Raji (cell line): ENCODE results near the gene TCFL5.

ENCODE experiments used
- POLR2A ChIP-seq: IDR thresholded peaks from 2 replicates; pipeline ENCODE4 v1.6.1; 2011; ENCODE audit warnings: low read depth, low read length, control low read depth; ENCODE audit not compliant: insufficient read depth

Gene TCFL5

DNA sequence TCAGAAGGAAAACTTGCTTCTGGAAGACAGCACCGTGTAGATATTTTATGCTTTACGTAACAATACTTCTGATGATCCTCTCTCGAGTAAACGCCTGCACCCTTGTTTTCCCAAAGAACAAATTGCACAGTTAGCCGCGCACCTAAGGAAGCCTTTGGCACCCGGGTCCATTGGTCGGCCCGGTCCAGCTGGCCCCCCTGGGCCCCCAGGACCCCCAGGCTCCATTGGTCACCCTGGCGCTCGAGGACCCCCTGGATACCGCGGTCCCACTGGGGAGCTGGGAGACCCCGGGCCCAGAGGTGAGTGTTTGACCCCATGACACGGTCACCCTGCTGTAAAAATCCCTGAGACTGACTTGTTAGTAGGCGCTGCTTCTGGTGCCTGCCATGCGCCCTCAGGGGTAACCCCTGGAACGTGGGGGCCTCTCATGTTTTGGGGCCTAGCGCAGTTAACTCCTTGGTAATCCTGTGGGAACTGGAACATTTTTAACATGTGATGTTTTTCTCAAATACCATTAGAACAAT, 24.6 kb downstream of the TCFL5 start:
- no peak for TF ChIP-seq POLR2A

DNA sequence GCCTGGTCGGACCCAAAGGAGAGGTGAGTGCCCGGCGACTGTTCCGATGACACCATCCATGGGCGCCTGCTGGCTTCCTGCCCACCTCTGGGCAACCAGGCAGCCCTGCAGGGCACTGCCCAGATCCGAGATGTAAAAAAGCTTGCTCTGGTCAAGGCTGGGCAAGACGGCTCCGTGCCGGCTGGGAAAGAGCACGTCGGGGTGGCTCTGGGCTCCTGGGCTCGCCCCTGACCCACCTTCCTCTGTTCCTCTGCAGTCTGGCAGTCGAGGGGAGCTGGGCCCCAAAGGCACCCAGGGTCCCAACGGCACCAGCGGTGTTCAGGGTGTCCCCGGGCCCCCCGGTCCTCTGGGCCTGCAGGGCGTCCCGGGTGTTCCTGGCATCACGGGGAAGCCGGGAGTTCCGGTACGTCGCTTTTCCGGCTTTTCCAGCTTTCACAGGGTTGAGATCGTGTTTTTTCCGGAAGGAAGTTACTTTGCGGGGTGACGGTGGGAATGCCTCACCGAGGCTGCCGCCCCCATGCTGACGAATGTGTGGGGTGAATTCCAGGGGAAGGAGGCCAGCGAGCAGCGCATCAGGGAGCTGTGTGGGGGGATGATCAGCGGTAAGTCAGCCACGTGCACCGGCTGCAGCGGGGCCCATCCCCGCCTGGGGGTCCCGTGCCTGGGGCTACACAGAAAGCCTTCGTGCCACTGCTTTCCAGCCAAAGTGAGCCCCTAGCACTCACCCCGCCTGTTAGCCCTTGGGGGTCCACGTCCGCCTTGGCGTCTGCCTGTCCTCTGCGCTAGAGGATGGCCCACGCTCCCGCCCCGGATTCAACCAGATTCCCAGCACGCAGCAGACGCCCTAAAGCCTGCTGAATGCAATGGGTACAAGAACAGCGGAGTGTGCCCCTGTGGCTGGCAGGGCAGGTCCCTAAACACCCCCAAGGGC, 25.4 kb downstream of the TCFL5 start:
- no peak for TF ChIP-seq POLR2A

DNA sequence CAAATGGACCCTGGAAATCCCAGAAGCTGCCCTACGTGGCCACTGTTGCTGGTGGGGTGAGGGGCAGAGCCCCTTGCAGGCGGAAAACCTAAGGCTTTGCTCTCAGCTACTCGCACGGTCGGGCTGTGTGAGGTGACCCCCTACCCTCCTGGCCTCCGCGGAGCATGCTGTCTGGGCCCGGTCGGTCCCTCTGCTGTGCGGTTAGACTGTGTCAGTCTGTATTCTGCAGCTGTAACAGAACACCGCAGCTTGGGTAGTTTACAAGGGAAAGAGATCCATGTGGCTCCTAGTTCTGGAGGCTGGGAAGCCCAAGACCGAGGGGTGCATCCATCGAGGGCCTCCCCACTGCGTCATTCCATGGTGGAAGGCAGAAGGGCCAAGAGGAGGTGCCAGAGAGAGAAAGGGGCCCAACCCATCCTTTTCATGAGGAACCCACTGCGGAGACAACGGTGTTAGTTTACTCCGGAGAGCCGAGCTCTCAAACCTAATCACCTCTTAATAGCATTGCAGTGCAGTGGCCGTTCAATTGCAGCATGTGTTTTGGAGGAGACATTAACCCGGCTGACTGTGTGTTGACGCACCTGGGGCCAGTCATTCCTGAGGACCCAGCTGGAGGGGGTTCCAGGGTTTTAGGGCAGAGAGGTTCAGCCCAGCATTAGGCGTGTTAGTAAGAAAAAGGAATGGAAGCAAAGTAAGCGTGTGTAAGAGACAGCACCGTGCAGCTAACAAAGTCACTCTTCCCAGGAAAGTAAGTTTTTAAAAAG, 26.5 kb downstream of the TCFL5 start:
- no peak for TF ChIP-seq POLR2A

DNA sequence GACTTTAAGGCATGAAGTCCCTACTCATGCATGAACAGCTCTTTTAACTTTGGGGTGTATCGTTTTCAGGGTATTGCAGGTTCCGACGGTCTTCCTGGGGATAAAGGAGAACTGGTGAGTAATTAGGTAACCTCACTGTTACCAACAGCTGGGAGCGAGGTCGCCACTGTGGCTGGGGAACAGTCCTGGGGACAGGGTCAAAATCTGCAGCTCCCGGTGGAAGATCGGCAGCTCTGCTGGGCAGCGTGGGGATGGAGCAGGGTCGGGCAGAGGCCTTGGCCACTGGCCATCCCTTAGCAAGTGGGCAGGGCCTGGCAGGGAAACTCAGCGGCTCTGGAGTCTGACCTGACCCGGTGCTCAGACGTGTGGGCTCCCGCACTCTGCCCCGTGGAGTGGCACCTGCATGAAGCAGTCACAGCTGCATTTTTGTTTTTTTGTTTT, 28.7 kb downstream of the TCFL5 start:
- TF ChIP-seq POLR2A = no peak

DNA sequence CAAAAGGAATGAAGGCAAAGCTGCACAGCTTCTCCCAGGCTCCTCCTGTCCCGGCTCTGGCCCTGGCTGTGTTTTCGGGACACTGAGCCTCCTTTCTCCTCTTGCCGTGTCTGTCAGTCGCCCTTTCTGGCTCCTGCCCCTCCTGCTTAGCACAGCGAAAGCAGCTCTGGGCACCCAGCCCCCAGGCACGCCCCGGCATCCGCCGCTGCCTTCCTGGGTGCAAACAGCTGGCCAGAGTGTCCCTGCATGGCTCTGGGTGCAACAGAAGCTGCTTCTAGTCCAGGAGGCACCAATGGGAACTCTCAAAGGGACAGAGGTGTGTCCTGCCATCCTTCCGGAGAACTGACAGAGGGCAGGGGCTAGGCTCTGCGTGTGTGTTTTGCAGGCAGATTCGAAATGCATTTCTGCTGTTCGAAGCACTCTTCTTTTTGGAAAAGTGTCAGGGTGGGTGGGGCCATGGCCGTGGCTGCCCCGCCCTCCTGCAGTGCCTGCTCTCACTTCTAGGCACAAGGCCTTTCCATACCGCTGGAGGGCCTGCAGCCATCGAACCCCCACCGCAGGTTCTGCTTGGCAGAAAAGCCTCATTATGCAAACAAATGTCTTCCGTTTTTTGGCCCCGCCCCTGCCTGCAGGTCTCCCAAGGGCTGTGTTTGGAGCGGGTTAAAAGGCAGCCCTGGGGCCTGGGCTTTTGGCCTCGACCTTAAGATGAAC, 29.3 kb downstream of the TCFL5 start:
- TF ChIP-seq POLR2A = no peak

DNA sequence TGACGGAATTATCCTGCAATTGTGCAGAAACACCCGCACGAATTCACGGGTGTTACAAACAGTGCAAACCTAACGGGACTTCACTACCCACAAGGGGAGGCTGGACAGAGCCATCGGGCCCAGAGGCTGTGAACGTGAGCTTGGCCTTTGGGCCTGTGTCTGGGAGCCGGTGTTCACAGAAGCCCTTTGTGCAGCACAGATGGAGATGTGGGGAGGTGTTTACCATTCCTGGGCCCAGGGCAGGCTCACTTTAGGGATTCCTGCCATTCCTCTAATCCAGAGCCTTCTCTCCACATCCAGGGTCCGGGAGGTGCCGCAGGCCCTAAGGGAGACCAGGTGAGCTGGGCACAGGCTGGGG, 29.8 kb downstream of the TCFL5 start:
- TF ChIP-seq POLR2A = no peak

DNA sequence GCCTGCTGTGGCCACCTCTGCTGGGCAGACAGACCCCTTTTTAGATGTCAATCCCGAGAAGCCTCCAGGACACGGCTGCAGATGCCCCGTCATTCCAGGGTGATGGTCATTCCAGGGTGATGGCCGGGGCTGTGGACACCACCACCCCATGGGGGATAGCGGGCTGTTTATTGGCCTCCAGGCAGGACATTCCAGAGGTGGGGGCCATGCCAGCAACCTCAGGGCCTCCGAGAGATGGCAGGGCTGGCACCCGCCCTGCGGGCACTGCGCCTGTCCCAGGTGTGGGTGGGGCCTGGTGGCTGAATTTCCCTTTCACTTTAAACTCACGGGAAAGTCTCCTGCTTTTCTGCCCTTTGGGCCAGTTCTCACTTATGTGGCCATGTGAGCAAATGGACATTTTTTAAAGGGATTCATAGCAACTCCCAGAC, 30.2 kb downstream of the TCFL5 start:
- TF ChIP-seq POLR2A = no peak

DNA sequence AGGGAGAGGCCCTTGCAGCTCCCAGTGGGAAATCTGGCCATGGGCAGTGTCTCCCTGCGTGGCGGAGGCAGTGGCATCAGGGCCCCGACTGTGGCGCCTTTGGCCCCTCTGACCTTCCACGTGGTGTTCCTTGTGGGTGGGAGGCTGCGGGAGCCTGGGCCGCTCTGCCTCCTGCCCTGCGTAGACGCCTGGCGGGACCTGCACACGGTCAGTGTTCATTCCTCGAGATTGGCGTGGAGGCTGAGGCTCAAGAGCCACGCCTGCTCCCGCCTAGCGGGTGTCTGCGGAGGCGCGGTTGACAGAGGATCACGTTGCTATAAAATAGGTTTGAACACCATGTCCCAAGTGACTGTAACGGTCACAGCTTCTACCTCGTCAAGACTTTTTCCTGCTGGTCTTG, 30.8 kb downstream of the TCFL5 start:
- no peak for TF ChIP-seq POLR2A

DNA sequence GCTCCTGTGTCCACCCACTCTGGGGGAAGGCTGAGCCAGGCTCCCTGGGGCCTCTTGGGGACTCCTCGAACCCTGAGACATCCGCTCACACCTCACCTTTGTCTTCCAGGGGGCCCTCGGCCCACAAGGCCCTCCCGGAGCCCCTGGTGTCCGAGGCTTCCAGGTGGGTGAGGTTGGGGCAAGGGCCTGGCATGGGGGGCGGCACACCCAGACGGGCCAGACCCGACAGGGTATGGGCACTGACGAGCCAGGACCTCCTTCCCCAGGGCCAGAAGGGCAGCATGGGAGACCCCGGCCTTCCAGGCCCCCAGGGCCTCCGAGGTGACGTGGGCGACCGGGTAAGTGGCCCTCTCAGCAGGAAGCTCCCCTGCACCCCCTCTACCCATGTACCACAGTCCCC, 31.4 kb downstream of the TCFL5 start:
- TF ChIP-seq POLR2A = no peak

DNA sequence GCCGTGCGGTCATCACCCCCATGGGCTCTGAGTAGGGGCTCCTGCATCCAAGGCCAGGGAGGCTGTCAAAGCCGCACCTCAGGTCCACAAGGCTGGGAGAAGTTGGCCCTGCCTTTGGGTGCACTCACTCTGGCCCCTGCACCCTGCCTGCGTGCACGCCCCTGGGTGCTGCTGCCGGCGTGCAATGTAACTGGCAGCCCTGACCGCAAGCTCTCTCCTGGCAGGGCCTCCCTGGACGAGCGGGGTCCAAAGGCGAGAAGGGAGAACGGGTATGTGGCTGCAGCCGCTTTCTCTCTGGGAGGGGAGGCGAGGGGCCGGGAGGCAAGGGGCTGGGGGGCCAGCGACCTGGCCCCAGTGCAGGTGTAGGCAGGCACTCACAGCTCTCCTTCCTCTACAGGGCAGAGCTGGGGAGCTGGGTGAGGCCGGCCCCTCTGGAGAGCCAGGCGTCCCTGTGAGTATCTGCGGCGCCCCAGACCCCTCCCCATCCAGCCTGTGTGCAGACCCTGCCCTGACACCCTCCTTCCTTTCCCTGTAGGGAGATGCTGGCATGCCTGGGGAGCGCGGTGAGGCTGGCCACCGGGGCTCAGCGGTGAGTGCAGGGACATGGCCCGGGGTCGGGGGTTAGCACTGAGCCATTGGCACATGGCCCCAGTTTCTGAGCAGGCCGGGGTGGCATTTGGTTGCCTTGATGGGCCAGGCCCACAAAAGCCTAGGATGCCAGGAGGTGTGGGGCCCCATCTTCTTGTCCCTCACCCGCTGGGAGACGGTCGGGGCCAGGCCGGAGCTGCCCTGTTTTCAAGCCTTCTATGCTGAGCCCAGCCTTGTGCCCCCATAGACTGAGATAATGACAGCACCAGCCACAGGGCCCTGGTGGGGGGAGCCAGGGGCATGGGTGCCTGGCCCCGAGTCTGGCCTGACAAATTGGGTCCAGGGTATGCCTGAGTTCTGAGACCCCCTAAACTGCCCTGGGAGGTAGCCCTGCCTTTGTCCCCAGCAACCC, 32.1 kb downstream of the TCFL5 start:
- no peak for TF ChIP-seq POLR2A

DNA sequence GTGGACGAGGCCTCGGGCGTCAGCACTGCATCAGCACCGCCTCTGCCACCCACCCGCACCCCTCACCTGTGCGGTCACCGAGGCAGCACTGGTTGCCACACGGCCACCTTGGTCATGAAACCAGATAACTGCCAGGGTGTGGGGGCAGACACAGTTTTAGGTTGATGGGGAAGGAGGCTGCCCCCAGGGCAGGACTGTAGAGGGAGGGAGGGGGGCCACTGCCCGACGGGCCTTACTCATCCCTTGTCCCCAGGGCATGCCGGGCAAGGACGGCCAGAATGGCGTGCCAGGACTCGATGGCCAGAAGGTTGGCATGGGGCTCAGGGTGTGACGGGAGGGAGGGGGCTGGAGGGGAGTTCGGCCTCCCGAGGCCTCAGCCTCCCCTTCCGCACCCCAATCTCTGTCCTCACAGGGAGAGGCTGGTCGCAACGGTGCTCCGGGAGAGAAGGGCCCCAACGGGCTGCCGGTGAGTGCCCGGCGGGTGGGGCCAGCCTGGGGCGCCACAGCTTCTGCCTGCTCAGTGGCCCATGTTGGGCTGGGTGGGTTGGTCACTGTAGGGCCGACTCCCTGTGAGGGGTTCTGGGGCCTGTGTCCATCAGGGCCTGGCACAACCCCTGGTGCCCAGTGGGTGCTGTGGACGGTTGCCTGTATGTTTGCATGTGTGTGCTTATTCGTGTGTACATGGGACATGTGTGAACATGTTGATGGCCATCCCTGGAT, 33.0 kb downstream of the TCFL5 start:
- no peak for TF ChIP-seq POLR2A

DNA sequence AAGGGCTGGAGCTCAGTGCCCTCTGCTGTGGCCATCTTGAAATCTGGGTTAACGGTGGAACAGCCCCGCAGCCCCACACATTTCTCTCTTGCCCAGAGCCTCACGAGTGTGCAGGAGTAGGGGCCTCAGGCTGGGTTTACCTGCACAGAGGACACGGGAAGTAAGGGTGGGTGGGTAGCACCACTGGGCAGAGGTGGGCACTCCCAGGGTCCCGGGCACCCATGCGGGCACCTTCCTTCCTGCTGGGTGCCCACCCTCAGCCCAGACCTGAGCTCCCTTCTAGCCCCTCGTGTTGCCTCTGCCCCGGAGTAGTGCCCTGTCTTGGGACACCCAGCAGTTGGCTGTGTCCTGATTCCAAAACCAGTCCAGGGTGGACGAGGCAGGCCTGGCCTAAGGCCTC, 33.6 kb downstream of the TCFL5 start:
- TF ChIP-seq POLR2A = no peak

DNA sequence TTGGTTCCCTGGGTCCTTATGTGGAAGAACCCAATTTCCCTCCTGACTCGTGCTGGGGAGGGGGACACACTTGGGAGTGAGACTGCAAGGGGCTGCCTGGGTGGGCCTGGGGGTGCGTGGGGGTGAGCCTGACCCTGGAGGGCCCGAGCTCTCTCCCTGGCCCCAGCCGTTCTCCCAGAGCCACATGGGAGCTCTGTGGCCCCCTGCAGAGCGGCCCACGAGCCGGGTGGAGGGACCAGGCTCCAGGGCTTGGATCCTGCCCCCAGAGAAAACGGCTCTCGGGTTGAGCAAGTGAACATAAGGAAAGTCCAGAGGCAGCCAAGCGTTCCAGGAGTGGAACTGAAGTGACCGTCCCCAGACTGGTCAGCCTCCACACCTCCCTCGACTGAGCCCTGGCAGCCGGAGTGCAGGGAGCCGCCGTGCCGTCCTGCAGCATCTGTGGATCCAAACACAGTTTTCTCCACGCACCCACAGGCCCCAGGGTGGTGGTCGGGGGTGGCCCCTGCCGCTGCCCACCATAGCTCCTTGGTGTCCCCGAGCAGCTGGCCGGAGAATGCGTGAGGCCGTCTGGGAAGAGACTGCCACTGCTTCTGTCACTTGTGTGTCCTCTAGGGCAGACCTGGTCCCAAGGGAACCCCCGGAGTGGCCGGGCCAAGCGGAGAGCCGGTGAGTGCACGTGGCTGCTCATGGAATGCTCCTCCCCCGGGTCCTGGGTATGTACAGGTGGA, 34.1 kb downstream of the TCFL5 start:
- TF ChIP-seq POLR2A = no peak

DNA sequence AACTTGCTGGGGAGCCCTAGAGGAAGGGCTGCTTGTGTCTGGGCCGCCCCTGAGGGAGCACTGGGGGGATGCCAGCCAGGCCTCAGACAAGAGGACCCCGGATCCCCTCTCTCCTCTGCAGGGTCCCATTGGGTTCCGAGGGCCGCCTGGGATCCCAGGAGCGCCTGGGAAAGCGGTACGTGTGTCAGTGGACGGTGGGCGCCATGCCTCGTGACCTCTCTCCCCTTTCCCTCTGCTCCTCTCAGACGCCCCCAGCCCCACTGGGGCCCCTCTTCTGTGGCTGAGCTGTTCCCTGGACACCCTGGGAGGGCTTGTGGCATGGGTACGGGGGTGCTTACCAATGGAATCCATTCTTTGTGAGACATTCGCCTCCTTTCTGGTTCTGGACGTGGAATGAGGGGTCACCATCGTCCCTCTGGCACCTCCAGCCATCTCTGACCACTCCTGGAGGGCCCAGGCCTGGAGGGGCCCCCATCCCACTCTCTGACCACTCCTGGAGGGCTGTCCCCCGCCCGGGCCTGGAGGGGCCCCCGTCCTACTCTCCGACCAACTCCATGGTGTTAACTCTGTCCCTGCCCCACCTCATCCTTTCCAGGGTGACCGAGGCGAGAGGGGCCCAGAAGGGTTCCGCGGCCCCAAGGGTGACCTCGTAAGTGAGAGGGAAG, 34.8 kb downstream of the TCFL5 start:
- no peak for TF ChIP-seq POLR2A
